RWPE1 (cell line): ENCODE results near the gene NLRP1.
A peak's percentile ranks its signal among the peaks of the same experiment; 100 is the strongest.

Experiments
- CTCF ChIA-PET: fragments of 350-600 bp; sonication (Branson Sonifier 250); formaldehyde crosslinking; extraction: SDS; loops from one replicate; lab custom pipeline; 2021; lab: Yijun Ruan, JAX
- POLR2A ChIA-PET: fragments of 400-600 bp; formaldehyde crosslinking; extraction: SDS; loops from one replicate; lab custom pipeline; 2020; ENCODE audit warnings: antibody characterized with exemption; ENCODE audit not compliant: low non-redundant PET; lab: Yijun Ruan, JAX
- DNase-seq: peaks from one replicate; pipeline ENCODE4 v3.0.0; 2012; ENCODE audit warnings: low spot score
- H3K27ac ChIP-seq: fragments of 450-650 bp; 2 replicates; pipeline ENCODE4 v1.5.1; 2017
- TF ChIP-seq, protein P1 (sequence below): fragments of 450-650 bp; conservative IDR thresholded peaks from 2 replicates; pipeline ENCODE4 v1.5.1; 2017; ENCODE audit warnings: low read depth, mild to moderate bottlenecking

Gene NLRP1

DNA sequence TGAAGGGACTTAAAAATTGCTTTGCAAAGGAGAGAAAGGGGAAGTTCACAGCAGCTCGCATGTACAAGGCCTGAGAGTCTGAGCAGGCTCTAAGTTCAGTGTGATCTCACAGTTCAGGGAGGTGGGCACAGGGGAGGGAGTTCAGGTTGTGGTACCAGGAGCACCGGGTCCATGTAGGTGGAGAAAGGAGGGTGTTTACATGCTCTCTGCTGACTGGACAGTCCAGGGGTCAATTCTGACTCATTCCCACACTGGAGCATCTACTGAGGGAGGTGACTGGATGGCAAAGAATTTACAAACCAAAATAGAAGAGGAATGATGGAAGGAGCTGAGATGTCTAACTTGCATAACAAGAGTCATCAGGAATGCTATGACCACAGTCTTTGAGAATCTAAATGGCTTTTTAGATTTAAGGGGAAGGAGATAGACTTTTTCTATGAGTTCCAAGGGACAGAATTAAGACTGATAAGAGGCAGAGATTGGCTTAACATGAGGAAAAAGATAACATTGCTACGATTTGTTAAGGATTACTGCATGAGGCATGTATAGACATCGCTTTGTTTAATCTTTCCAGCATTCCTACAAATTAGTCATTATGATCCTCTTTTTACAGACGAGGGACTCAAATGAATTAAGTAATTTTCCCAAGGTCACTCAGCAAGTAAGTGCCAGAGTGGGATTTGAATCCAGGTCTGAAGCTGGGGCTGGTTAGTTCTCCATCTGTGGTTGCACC, 68.1 kb downstream of the NLRP1 start:
- POLR2A ChIA-PET, result no interaction called here
- CTCF ChIA-PET, result interaction anchor here (0.5 to 0.6 kb wide), 2 partner anchors 189 to 454 kb away, joined by 3 to 4 read pairs; no protein-coding TSS in a partner anchor
- peak; percentile 89 for DNase-seq
- TF ChIP-seq, protein P1, sequence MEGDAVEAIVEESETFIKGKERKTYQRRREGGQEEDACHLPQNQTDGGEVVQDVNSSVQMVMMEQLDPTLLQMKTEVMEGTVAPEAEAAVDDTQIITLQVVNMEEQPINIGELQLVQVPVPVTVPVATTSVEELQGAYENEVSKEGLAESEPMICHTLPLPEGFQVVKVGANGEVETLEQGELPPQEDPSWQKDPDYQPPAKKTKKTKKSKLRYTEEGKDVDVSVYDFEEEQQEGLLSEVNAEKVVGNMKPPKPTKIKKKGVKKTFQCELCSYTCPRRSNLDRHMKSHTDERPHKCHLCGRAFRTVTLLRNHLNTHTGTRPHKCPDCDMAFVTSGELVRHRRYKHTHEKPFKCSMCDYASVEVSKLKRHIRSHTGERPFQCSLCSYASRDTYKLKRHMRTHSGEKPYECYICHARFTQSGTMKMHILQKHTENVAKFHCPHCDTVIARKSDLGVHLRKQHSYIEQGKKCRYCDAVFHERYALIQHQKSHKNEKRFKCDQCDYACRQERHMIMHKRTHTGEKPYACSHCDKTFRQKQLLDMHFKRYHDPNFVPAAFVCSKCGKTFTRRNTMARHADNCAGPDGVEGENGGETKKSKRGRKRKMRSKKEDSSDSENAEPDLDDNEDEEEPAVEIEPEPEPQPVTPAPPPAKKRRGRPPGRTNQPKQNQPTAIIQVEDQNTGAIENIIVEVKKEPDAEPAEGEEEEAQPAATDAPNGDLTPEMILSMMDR, result no peak
- H3K27ac ChIP-seq, result peak overlapping the region; percentile 65

DNA sequence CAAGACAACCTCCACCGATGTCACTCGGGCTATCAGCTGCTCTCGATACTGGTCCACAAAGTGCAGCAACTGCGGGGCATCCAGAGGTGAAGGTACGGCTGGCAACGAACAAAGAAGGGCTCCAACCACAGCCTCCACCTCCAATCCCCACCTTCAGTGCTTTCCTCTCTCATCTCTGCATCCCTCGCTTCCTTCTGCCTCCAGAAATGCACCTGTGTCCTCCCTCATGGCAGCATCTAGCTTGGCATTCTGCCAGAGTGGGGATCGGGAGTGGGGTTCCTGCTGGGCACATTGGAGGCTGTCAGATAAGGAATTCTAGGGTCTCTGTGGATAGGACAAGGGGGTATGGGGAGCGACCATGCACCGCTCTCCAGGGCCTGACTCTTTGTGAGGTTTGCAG, 69.3 kb downstream of the NLRP1 start:
- H3K27ac ChIP-seq, result no peak overlapping the region
- TF ChIP-seq, protein P1, result no peak
- no peak for DNase-seq
- CTCF ChIA-PET, result interaction anchor here (0.6 kb wide), 1 partner anchor 68 kb away, joined by 3 read pairs; no protein-coding TSS in a partner anchor
- POLR2A ChIA-PET, result no interaction called here

DNA sequence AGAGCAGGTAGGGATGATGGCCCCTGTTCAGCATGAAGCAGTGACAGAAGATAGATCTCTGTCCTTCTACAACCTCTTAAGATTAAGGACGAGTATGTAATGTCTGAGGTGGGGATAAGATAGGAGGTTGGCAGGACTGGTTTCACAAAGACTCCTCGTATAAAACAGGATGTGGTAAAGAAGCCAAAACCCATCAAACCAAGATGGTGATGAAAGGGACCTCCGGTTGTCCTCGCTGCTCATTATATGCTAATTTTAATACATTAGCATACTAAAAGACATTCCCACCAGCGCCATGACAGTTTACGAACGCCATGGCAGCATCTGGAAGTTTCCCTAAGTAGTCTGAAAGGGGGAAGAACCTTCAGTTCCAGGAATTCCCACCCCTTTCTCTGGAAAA, 70.7 kb downstream of the NLRP1 start:
- no peak for DNase-seq
- TF ChIP-seq, protein P1, result no peak
- CTCF ChIA-PET, result no interaction called here
- no peak overlapping the region for H3K27ac ChIP-seq
- POLR2A ChIA-PET, result no interaction called here

DNA sequence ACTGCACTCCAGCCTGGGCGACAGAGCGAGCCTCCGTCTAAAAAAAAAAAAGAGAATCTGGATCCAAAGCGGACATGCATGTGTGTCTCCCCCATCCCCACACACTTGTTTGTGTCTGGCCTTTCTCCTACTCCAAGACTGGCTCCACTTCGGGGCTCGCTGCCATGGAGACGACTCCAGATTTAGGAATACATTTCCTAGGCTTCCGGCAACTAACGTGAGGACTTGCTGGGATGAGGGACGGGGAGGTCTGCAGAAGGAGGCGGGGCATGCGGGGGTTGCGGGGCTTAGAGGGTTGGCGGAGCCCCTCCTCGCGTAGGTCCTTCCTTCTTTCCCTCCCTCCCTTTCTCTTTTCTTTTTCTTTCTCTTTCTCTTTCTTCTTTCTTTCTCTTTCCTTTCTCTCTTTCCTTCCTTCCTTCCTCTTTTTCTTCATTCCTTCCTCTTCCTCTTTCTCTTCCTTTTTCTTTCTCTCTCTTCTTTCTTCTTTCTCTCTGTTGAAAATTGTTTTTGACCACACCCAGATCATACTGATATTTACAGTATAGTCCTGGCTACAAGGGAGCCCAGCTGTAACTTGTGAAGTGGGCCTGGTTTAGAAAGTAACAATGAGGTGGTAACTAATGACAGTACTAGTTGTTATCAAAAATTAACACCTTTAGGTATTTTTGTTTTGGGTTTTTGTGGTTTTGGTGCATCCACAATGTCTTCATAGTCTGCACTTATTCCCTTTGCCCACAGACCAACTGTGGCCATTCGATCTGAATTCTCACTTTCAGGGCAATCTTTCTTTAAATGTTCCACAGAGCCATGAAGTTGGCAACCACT, 72.7 kb downstream of the NLRP1 start:
- DNase-seq, result no peak
- TF ChIP-seq, protein P1, result no peak
- H3K27ac ChIP-seq, result no peak overlapping the region
- CTCF ChIA-PET, result no interaction called here
- POLR2A ChIA-PET, result no interaction called here

DNA sequence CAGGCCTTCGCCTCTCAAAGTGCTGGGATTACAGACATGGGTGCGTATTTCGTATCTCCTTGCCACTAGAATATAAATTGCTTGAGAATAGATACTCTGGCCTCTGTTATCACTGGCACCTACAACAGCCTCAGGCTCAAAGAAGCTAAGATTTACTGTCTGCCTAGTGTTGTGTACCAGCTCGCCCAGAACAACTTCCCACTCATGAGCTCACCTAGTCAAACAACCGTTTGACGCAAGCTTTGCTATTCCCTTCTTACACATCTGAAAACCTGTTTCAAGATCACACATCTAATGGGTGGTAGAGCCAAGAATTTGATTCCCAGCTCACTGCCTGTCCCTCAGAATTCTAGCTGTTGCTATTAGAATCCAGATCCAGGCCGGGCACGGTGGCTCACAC, 73.5 kb downstream of the NLRP1 start:
- no peak overlapping the region for H3K27ac ChIP-seq
- no peak for DNase-seq
- TF ChIP-seq, protein P1, result no peak
- ChIA-PET CTCF (no interaction called here), POLR2A (no interaction called here)

DNA sequence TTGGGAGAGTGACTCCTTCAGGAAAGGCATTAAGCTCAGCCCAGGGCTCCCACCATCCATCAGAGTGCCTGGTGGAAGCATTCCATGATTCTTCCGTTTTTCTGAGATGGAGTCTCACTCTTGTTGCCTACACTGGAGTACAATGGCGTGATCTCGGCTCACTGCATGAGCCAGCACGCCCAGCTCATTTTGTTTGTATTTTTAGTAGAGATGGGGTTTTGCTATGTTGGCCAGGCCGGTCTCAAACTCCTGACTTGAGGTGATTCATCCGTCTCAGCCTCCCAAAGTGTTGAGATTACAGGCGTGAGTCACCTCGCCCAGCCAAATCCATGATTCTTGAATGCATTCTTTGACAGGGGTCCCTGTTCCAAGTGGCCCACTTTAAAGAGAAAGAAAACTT, 74.8 kb downstream of the NLRP1 start:
- POLR2A ChIA-PET, result no interaction called here
- TF ChIP-seq, protein P1, result no peak
- CTCF ChIA-PET, result no interaction called here
- peak overlapping the region; percentile 26; the same call in 1 of the 2 replicates for H3K27ac ChIP-seq
- DNase-seq, result no peak
